KMS-11 (cell line): ENCODE data around the gene GFM1.

Experiments used
- H2AFZ ChIP-seq: fragments of 200-600 bp; sonication (generic); 2 replicates; pipeline ENCODE4 v1.6.1; 2016; ENCODE audit warnings: antibody characterized with exemption, mixed run types, low read depth
- H3K27ac ChIP-seq: fragments of 200-600 bp; sonication (generic); 2 replicates; pipeline ENCODE4 v1.6.1; 2016; ENCODE audit warnings: mild to moderate bottlenecking, mixed run types
- H3K27me3 ChIP-seq: fragments of 200-600 bp; sonication (generic); 2 replicates; pipeline ENCODE4 v1.6.1; 2017; ENCODE audit warnings: mild to moderate bottlenecking, low read depth, mixed run types, moderate library complexity; ENCODE audit not compliant: insufficient read depth
- H3K36me3 ChIP-seq: fragments of 200-600 bp; sonication (generic); 2 replicates; pipeline ENCODE4 v1.6.1; 2017; ENCODE audit warnings: mild to moderate bottlenecking, mixed run types; ENCODE audit not compliant: insufficient read depth
- H3K4me1 ChIP-seq: fragments of 200-600 bp; sonication (generic); 2 replicates; pipeline ENCODE4 v1.6.1; 2016; ENCODE audit warnings: mild to moderate bottlenecking, low read depth, mixed run types; ENCODE audit not compliant: poor library complexity, severe bottlenecking
- H3K4me2 ChIP-seq: fragments of 200-600 bp; sonication (generic); 2 replicates; pipeline ENCODE4 v1.7.0; 2016; ENCODE audit warnings: mild to moderate bottlenecking, mixed run types
- H3K4me3 ChIP-seq: fragments of 200-600 bp; sonication (generic); IDR thresholded peaks from 2 replicates; pipeline ENCODE4 v1.6.1; 2017; ENCODE audit warnings: low read depth, low read length, mixed read lengths; ENCODE audit not compliant: insufficient read depth
- H3K79me2 ChIP-seq: fragments of 200-600 bp; sonication (generic); 2 replicates; pipeline ENCODE4 v1.6.1; 2016; ENCODE audit warnings: low read depth, mixed run types; ENCODE audit not compliant: insufficient read depth
- H3K9ac ChIP-seq: fragments of 200-600 bp; sonication (generic); 2 replicates; pipeline ENCODE4 v1.6.1; 2016; ENCODE audit warnings: mild to moderate bottlenecking, mixed run types
- H4K20me1 ChIP-seq: fragments of 200-600 bp; sonication (generic); 2 replicates; pipeline ENCODE4 v1.6.1; 2016; ENCODE audit warnings: mild to moderate bottlenecking, mixed run types; ENCODE audit not compliant: insufficient read depth
- TF ChIP-seq, protein P1 (sequence below): fragments of 200-600 bp; sonication (generic); conservative IDR thresholded peaks from 2 replicates; pipeline ENCODE4 v1.6.1; 2017; ENCODE audit warnings: low read depth, mild to moderate bottlenecking, antibody characterized with exemption, low read length, moderate library complexity, mixed read lengths

GFM1 gene

DNA sequence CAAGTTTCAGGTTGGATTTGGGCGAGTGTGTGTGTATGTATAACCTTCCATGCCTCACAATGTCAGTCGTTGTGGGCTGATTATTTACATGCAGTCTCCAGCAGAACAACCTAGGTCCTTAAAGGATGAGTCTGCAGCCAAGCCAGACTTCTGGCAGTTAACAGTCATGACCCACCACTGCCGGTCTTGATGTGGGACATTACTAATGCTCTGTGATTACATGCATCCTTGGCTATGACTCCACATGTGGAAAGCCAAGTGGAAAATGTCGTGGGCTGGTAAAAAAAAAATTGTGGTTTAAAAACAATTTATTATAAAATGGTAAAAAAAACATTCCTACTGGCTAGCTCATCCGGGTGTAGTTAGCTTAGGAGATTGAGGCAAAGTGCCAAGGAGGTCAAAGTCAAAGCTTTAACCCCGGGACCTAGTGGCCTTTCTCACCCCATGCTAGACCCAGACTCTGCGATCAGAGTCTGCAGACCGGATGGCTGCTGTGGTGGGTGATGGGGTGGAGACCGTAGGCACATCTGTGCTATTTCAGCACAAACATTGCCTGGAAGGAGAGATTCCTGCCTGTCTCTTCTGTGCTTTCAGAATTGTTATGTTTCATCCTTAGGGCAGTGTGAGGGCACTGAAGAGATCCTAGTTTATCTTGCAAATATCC, 81.2 kb downstream of the GFM1 start:
- Histone ChIP-seq H2AFZ (no peak overlapping the region), H3K9ac (no peak overlapping the region), H3K79me2 (no peaks in the 10 kb centered on the region)

DNA sequence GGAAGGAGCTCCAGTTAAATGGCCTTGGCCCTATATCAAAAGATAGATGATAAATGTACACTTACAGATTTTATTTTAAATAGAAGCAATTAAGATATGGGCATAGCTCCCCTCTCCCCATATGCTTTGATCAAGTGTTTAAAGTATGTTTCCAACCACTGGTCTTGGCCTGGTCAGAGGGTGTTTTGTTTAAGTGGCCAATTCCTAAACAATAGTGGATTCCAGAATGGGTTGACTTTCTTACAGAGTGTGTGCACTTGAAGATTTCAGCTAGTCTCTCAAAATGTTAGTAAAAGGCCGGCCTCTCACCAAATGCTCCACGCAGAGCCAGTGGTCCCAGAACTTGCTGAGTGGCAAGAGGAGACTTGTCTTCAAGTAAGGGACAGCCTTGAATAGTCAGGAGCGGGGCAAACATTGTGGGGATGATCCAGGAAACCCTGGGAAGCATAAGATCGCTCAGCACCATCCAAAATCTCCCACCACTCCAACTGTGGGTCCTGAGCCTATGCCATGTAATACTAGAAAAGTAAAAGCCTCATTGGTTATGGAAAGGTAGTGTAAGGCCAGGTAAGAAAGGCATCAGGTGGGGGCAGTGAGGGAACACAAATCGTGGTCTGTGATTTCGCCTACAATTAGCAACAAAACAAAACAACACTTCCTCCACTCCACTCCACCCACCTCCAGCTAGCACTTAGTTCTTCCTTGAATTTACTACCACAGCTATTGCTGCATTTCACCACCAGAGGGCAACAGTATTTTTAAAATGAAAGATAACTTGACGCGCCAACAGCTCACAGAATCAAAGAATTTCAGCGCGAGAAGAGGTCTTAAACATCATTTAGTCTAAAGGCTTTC, 83.1 kb downstream of the GFM1 start:
- no peaks in the 10 kb centered on the region for H3K36me3 ChIP-seq
- no peaks in the 10 kb centered on the region for H4K20me1 ChIP-seq
- H2AFZ ChIP-seq: no peak overlapping the region
- no peaks in the 10 kb centered on the region for H3K27me3 ChIP-seq
- no peak overlapping the region for H3K4me3 ChIP-seq
- H3K4me2 ChIP-seq: no peak overlapping the region
- no peaks in the 10 kb centered on the region for H3K79me2 ChIP-seq
- H3K4me1 ChIP-seq: no peaks in the 10 kb centered on the region
- TF ChIP-seq, protein P1, sequence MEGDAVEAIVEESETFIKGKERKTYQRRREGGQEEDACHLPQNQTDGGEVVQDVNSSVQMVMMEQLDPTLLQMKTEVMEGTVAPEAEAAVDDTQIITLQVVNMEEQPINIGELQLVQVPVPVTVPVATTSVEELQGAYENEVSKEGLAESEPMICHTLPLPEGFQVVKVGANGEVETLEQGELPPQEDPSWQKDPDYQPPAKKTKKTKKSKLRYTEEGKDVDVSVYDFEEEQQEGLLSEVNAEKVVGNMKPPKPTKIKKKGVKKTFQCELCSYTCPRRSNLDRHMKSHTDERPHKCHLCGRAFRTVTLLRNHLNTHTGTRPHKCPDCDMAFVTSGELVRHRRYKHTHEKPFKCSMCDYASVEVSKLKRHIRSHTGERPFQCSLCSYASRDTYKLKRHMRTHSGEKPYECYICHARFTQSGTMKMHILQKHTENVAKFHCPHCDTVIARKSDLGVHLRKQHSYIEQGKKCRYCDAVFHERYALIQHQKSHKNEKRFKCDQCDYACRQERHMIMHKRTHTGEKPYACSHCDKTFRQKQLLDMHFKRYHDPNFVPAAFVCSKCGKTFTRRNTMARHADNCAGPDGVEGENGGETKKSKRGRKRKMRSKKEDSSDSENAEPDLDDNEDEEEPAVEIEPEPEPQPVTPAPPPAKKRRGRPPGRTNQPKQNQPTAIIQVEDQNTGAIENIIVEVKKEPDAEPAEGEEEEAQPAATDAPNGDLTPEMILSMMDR: peak; percentile 88
- H3K9ac ChIP-seq: no peak overlapping the region
- H3K27ac ChIP-seq: no peak overlapping the region

More for the DNA sequence above, 81.2 kb downstream of the GFM1 start:
- no peak overlapping the region for H3K4me2 ChIP-seq
- H4K20me1 ChIP-seq: no peaks in the 10 kb centered on the region
- no peak overlapping the region for H3K4me3 ChIP-seq
- no peak overlapping the region for H3K27ac ChIP-seq
- H3K36me3 ChIP-seq: no peaks in the 10 kb centered on the region
- H3K4me1 ChIP-seq: no peaks in the 10 kb centered on the region
- no peaks in the 10 kb centered on the region for H3K27me3 ChIP-seq
- TF ChIP-seq, protein P1: no peak

DNA sequence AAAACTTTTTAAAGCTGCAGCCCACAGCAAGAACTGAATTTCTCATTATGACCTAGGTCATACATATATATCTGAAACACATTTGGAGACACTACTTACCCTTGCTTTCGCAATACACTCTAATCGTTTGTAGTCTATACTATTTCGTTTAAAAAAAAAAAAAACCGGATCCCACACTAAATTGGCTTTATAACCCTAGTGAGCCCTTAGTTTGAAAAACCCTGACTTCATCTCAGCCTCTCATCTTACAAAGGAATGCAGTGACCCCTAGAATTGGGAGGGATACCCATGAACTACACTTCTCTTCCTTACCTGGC, 83.7 kb downstream of the GFM1 start:
- H4K20me1 ChIP-seq: no peaks in the 10 kb centered on the region
- no peak overlapping the region for H3K4me3 ChIP-seq
- H3K36me3 ChIP-seq: no peaks in the 10 kb centered on the region
- H3K79me2 ChIP-seq: no peaks in the 10 kb centered on the region
- no peaks in the 10 kb centered on the region for H3K27me3 ChIP-seq
- H3K27ac ChIP-seq: no peak overlapping the region
- TF ChIP-seq, protein P1: peak; percentile 52; the same call in 1 of the 2 replicates
- no peak overlapping the region for H2AFZ ChIP-seq
- no peak overlapping the region for H3K9ac ChIP-seq
- no peaks in the 10 kb centered on the region for H3K4me1 ChIP-seq
- no peak overlapping the region for H3K4me2 ChIP-seq

- Histone ChIP-seq H3K27ac (no peak overlapping the region), H3K27me3 (no peaks in the 10 kb centered on the region), H3K79me2 (no peaks in the 10 kb centered on the region), H4K20me1 (no peaks in the 10 kb centered on the region), H3K4me2 (no peak overlapping the region), H3K36me3 (no peaks in the 10 kb centered on the region), H3K4me3 (no peak overlapping the region), H3K9ac (no peak overlapping the region), H3K4me1 (no peaks in the 10 kb centered on the region), H2AFZ (no peak overlapping the region)
- TF ChIP-seq, protein P1: no peak
Observed at GRCh38 chr3:158728851-158729250, 84.5 kb downstream of the GFM1 start.
